Measurements from ENCODE around the gene NKX2-4.

Gene NKX2-4

GRCh38 chr20:21437248-21437647 lies 39.9 kb upstream of the NKX2-4 start (continued):
- TF ChIP-seq ZNF639 (tag by site-specific recombination; IDR thresholded peaks at IDR 0.05) (no peak), ZBTB26 (tag by site-specific recombination; optimal IDR thresholded peaks at IDR 0.05) (no peak), RBAK (tag by site-specific recombination; IDR thresholded peaks at IDR 0.05) (no peak), ZNF530 (tag by site-specific recombination; IDR thresholded peaks at IDR 0.05; ENCODE audit: low read depth) (no peak), ZNF670 (tag by site-specific recombination; IDR thresholded peaks at IDR 0.05; ENCODE audit: low read depth) (no peak), ZNF473 (tag by site-specific recombination; IDR thresholded peaks at IDR 0.05) (no peak), AEBP2 (tag by site-specific recombination; IDR thresholded peaks at IDR 0.05; ENCODE audit: borderline replicate concordance) (no peak), ZNF24 (tag by site-specific recombination; IDR thresholded peaks at IDR 0.05) (no peak), KLF1 (tag by site-specific recombination; IDR thresholded peaks at IDR 0.05) (no peak), ZNF600 (tag by site-specific recombination; IDR thresholded peaks at IDR 0.05) (no peak), ZBTB11 (tag by site-specific recombination; conservative IDR thresholded peaks at IDR 0.05; ENCODE audit: low read depth) (no peak), ZNF146 (tag by site-specific recombination; IDR thresholded peaks at IDR 0.05) (no peak), ZNF324 (tag by site-specific recombination; IDR thresholded peaks at IDR 0.05) (no peak), TSHZ1 (tag by site-specific recombination; IDR thresholded peaks at IDR 0.05; ENCODE audit: borderline replicate concordance) (no peak)

- Histone ChIP-seq H3K4me3 (ENCODE audit: low read depth, low read length) (no peak overlapping the region), H3K4me1 (ENCODE audit: control insufficient read depth, insufficient read depth, low read length) (no peaks in the 10 kb centered on the region), H3K36me3 (ENCODE audit: control insufficient read depth in 2 of 2, insufficient read depth in 1 of 2, low read length in 2 of 2) (no peaks in the 10 kb centered on the region), H3K27ac (ENCODE audit: extremely low read depth, low read depth, low read length) (no peak overlapping the region), H3K9me3 (ENCODE audit: control insufficient read depth, insufficient read depth, low read depth, low read length) (no peaks in the 10 kb centered on the region)
- TF ChIP-seq ZNF473 (tag by site-specific recombination; IDR thresholded peaks at IDR 0.05) (no peak), ZNF350 (tag by site-specific recombination; IDR thresholded peaks at IDR 0.05) (no peak), SP3 (tag by site-specific recombination; IDR thresholded peaks at IDR 0.05) (no peak), IKZF3 (tag by site-specific recombination; IDR thresholded peaks at IDR 0.05) (no peak), ZNF394 (tag by site-specific recombination; IDR thresholded peaks at IDR 0.05; ENCODE audit: borderline replicate concordance) (no peak), GLIS1 (tag by site-specific recombination; IDR thresholded peaks at IDR 0.05) (no peak), REST (tag by site-specific recombination; IDR thresholded peaks at IDR 0.05) (no peak)
- CTCF ChIA-PET = no interaction called here
- POLR2A ChIA-PET = no interaction called here
Observed at GRCh38 chr20:21436205-21436604, 38.9 kb upstream of the NKX2-4 start.
